Choroid plexus epithelial cell (primary cell): ENCODE measurements around the gene BRINP2.

Experiments
- DNase-seq: peaks from one replicate; pipeline ENCODE4 v3.0.0-alpha.2; 2010; ENCODE audit warnings: low read depth
- H3K4me3 ChIP-seq: 2 replicates; pipeline ENCODE4 v1.5.1; 2011; ENCODE audit warnings: low read depth, mild to moderate bottlenecking, control low read depth, low read length, moderate library complexity
- TF ChIP-seq, protein P1 (sequence below): conservative IDR thresholded peaks from 2 replicates; pipeline ENCODE4 v1.5.1; 2011; ENCODE audit warnings: low read depth, mild to moderate bottlenecking, control low read depth, inconsistent platforms, low read length, moderate library complexity

Gene BRINP2

GRCh38 chr1:177270863-177271262, 100.1 kb downstream of the BRINP2 start:
- DNase-seq, result no peak
- no peak overlapping the region for H3K4me3 ChIP-seq
- TF ChIP-seq, protein P1, sequence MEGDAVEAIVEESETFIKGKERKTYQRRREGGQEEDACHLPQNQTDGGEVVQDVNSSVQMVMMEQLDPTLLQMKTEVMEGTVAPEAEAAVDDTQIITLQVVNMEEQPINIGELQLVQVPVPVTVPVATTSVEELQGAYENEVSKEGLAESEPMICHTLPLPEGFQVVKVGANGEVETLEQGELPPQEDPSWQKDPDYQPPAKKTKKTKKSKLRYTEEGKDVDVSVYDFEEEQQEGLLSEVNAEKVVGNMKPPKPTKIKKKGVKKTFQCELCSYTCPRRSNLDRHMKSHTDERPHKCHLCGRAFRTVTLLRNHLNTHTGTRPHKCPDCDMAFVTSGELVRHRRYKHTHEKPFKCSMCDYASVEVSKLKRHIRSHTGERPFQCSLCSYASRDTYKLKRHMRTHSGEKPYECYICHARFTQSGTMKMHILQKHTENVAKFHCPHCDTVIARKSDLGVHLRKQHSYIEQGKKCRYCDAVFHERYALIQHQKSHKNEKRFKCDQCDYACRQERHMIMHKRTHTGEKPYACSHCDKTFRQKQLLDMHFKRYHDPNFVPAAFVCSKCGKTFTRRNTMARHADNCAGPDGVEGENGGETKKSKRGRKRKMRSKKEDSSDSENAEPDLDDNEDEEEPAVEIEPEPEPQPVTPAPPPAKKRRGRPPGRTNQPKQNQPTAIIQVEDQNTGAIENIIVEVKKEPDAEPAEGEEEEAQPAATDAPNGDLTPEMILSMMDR, result no peak

GRCh38 chr1:177273141-177273540, 102.4 kb downstream of the BRINP2 start:
- no peak overlapping the region for H3K4me3 ChIP-seq
- no peak for DNase-seq
- TF ChIP-seq, protein P1, result no peak

DNA sequence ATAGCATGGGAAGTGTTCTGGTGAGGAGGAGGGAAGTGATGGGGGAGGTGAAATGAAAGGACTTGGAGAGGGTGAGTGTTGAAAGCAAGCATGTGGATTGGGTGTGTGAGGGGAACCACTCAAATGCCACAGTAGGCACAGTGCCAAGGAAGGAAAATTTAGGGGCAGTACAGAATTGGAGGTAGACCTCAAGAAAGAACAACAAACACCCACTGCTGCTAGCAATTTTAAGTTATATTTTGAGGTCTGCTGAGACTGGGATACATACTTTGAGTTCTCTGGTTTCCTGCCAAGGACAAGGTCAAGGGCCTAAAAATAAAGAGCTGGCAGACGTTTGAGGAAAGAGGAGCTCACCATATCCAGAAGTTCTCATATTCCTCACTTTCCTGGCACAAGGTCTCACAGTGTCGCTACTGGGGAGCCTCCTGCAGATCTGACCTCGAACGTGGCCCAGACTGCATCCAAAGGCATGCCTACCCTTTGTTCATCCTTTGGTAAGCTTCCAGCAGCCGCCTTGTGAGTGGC, 104.0 kb downstream of the BRINP2 start:
- TF ChIP-seq, protein P1, result no peak
- peak; percentile 83 for DNase-seq
- H3K4me3 ChIP-seq, result no peak overlapping the region

GRCh38 chr1:177275736-177276135, 105.0 kb downstream of the BRINP2 start:
- DNase-seq, result no peak
- TF ChIP-seq, protein P1, result no peak

GRCh38 chr1:177278626-177279390, 108.0 kb downstream of the BRINP2 start:
- TF ChIP-seq, protein P1, result no peak
- H3K4me3 ChIP-seq, result no peak overlapping the region
- peak; percentile 48 for DNase-seq

More at GRCh38 chr1:177275736-177276135, 105.0 kb downstream of the BRINP2 start:
- H3K4me3 ChIP-seq, result no peak overlapping the region

- no peak for DNase-seq
- TF ChIP-seq, protein P1, result no peak
- H3K4me3 ChIP-seq, result no peak overlapping the region
Observed at GRCh38 chr1:177281901-177282300, 111.1 kb downstream of the BRINP2 start.

DNA sequence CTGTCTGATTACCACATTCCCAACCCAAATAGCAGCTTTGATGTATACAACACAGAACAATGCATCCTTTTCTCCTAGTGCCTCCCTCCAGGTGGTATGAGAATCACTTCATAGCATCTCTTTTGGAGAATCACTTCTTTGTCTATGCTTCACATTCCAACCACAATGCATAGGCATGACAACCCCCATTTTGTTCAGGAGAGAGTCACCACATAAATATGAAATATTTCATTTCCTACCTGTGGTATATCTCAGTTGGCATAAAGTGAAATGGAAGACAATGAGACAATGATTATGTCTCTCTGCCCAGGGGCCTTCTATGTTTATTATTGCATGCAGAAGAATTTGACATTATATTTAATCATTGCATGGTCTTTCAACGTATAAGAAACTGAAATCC, 112.2 kb downstream of the BRINP2 start:
- H3K4me3 ChIP-seq, result no peak overlapping the region
- no peak for DNase-seq
- TF ChIP-seq, protein P1, result no peak
